HepG2 (cell line): ENCODE results near the gene ZNF511. TPM values are rescaled to one million over a fixed set of nuclear protein-coding genes. Genes with fewer than 3 reads are reported as not detected.

Experiments used
- ATAC-seq: fragments of 200-7000 bp; cut with Tn5 transposase; 3 replicates; pipeline ENCODE4 v1.9.1; 2020; ENCODE audit warnings: mild to moderate bottlenecking, moderate library complexity
- BruUV-seq: library from RNA; stranded (reverse); fragments of 400-500 nt; replicated peaks from 2 replicates; lab custom pipeline; 2021; lab: Mats Ljungman, UMichigan
- CTCF ChIA-PET: fragments of 300-600 bp; formaldehyde crosslinking; extraction: SDS; loops from one replicate; lab custom pipeline; 2021; ENCODE audit warnings: low total read pairs, inconsistent platforms, low intra/inter-chr PET ratio; lab: Yijun Ruan, JAX
- POLR2A ChIA-PET: fragments of 350-600 bp; sonication (Branson Sonifier 250); formaldehyde crosslinking; loops from one replicate; lab custom pipeline; 2020; ENCODE audit warnings: antibody characterized with exemption, inconsistent platforms; lab: Yijun Ruan, JAX
- DNase-seq: peaks from one replicate; pipeline ENCODE4 v3.0.0-alpha.2; 2015; ENCODE audit warnings: low spot score
- FAIRE-seq: peaks from 3 replicates; lab custom pipeline; 2011; peaks lifted over from hg19 to GRCh38; lab: Jason Lieb, UNC
- H2AFZ ChIP-seq: one replicate; pipeline ENCODE4 v1.6.1; 2011; ENCODE audit warnings: low read length, inconsistent platforms
- H3K27ac ChIP-seq: fragments of 300-600 bp; 3 replicates; pipeline ENCODE4 v1.8.0; 2011; ENCODE audit warnings: mixed run types, mild to moderate bottlenecking, mixed read lengths, low read length, inconsistent platforms; ENCODE audit not compliant: insufficient read depth; ENCODE audit errors: extremely low read length
- H3K27me3 ChIP-seq, 2 experiments: fragments of 200-600 bp in 1 of 2; 2 replicates in 1 of 2; 3 replicates in 1 of 2; pipeline versions ENCODE4 v1.6.0 to v1.8.0; 2011; ENCODE audit warnings: low read length in 2 of 2, mild to moderate bottlenecking in 2 of 2, moderate library complexity in 2 of 2, inconsistent platforms in 1 of 2; ENCODE audit not compliant: insufficient read depth in 2 of 2, control insufficient read depth in 1 of 2
- H3K36me3 ChIP-seq, 2 experiments: fragments of 200-600 bp in 1 of 2; replicated peaks in 1 of 2; 2 replicates in 1 of 2; 3 replicates in 1 of 2; pipeline versions ENCODE4 v1.5.1 to v1.8.0; 2011; ENCODE audit warnings: low read length in 2 of 2, inconsistent platforms in 1 of 2; ENCODE audit not compliant: insufficient read depth in 2 of 2, control insufficient read depth in 1 of 2
- H3K4me1 ChIP-seq: 2 replicates; pipeline ENCODE4 v1.5.1; 2012; ENCODE audit warnings: low read length, inconsistent platforms; ENCODE audit not compliant: insufficient read depth
- H3K4me2 ChIP-seq: 2 replicates; pipeline ENCODE4 v1.6.0; 2011; ENCODE audit warnings: low read depth, low read length, inconsistent platforms
- H3K4me3 ChIP-seq, 3 experiments: fragments of 200-600 bp in 1 of 3; sonication (generic), shearing (Covaris generic) in 1 of 3; replicated peaks in 1 of 3; 2 replicates each; pipeline ENCODE4 v1.5.1; 2011 to 2016; ENCODE audit warnings: low read length in 3 of 3, inconsistent platforms in 2 of 3, low read depth in 2 of 3, mild to moderate bottlenecking in 2 of 3, control low read depth in 1 of 3, mixed read lengths in 1 of 3; ENCODE audit not compliant: insufficient read depth in 1 of 3
- H3K79me2 ChIP-seq: one replicate; pipeline ENCODE4 v1.6.1; 2011; ENCODE audit warnings: low read length, inconsistent platforms; ENCODE audit not compliant: insufficient read depth
- H3K9ac ChIP-seq: 2 replicates; pipeline ENCODE4 v1.6.0; 2011; ENCODE audit warnings: mild to moderate bottlenecking, low read depth, low read length, inconsistent platforms; ENCODE audit not compliant: insufficient read depth
- H3K9me3 ChIP-seq: 2 replicates; pipeline ENCODE4 v1.5.1; 2012; ENCODE audit warnings: mild to moderate bottlenecking, low read length
- H4K20me1 ChIP-seq: 2 replicates; pipeline ENCODE4 v1.6.0; 2011; ENCODE audit warnings: inconsistent platforms, mild to moderate bottlenecking, low read length, moderate library complexity; ENCODE audit not compliant: insufficient read depth
- BORCS8-MEF2B ChIP-seq: sonication (generic); formaldehyde crosslinking; IDR thresholded peaks from 2 replicates; pipeline ENCODE4 v1.8.0; 2022; ENCODE audit warnings: mild to moderate bottlenecking, missing genetic modification reagents
- CTCF ChIP-seq: sonication (generic); formaldehyde crosslinking; IDR thresholded peaks from 2 replicates; pipeline ENCODE4 v1.5.0; 2020; ENCODE audit warnings: mild to moderate bottlenecking, missing genetic modification reagents, moderate library complexity
- GATAD2A ChIP-seq: IDR thresholded peaks from 2 replicates; pipeline ENCODE4 v1.6.1; 2016
- KLF6 ChIP-seq: IDR thresholded peaks from 2 replicates; pipeline ENCODE4 v1.8.0; 2016; ENCODE audit warnings: missing biosample characterization, missing genetic modification reagents
- NR1H2 ChIP-seq: sonication (generic); formaldehyde crosslinking; IDR thresholded peaks from 2 replicates; pipeline ENCODE4 v1.8.1; 2022; ENCODE audit warnings: low read depth, missing genetic modification reagents, borderline replicate concordance
- PAF1 ChIP-seq: IDR thresholded peaks from 2 replicates; pipeline ENCODE4 v1.6.1; 2016; ENCODE audit warnings: missing genetic modification reagents, missing compliant biosample characterization
- PHF8 ChIP-seq: sonication (generic); formaldehyde crosslinking; IDR thresholded peaks from 2 replicates; pipeline ENCODE4 v1.5.0; 2020; ENCODE audit warnings: missing genetic modification reagents
- ZFP36L1 ChIP-seq: sonication (generic); formaldehyde crosslinking; IDR thresholded peaks from 2 replicates; pipeline ENCODE4 v1.8.0; 2022; ENCODE audit warnings: mild to moderate bottlenecking, missing genetic modification reagents, moderate library complexity
- ZMYM4 ChIP-seq: sonication (generic); formaldehyde crosslinking; IDR thresholded peaks from 2 replicates; pipeline ENCODE4 v1.8.1; 2023; ENCODE audit warnings: mild to moderate bottlenecking, missing genetic modification reagents
- ZNF260 ChIP-seq: sonication (generic); formaldehyde crosslinking; IDR thresholded peaks from 2 replicates; pipeline ENCODE4 v1.4.0; 2020; ENCODE audit warnings: missing genetic modification reagents, low read depth, mild to moderate bottlenecking, borderline replicate concordance
- ZNF329 ChIP-seq: sonication (generic); formaldehyde crosslinking; IDR thresholded peaks from 2 replicates; pipeline ENCODE4 v1.9.0; 2021; ENCODE audit warnings: low read depth, mild to moderate bottlenecking, missing genetic modification reagents
- ZNF552 ChIP-seq: sonication (generic); formaldehyde crosslinking; IDR thresholded peaks from 2 replicates; pipeline ENCODE4 v1.9.0; 2022; ENCODE audit warnings: missing genetic modification reagents, mild to moderate bottlenecking, borderline replicate concordance
- WGBS: methylation state at CpG from one replicate; pipeline ENCODE4 v1.1.6; 2017; ENCODE audit warnings: low lambda C conversion rate; 5-methylcytosine and 5-hydroxymethylcytosine counted together
- in situ Hi-C: cut with HindIII; loops from 2 replicates; pipeline ENCODE4 v1.10.0; 2017; ENCODE audit warnings: low pct_unique_long_range_greater_than_20kb; ENCODE audit not compliant: extremely low pct_ligation_motif_present
- intact Hi-C: fragments of 100-400 bp; cut with micrococcal nuclease; formaldehyde crosslinking; loops from one replicate; pipeline ENCODE4 v1.10.0; 2022; ENCODE audit not compliant: unreplicated experiment
- polyA plus RNA-seq, 8 experiments: library from polyadenylated mRNA; depleted of rRNA in 3 of 8; stranded (reverse) in 7 of 8; unstranded in 1 of 8; fragments of >200 nt; fragmentation: Illumina TruSeq in 4 of 8; extraction: Trizol in 4 of 8; gene quantifications; 2 replicates each; pipeline versions ENCODE4 v1.2.1 to v1.2.3, GENCODE V29; 2011 to 2016; ENCODE audit warnings: low read depth in 4 of 8, missing spikeins in 1 of 8, mixed read lengths in 1 of 8; ENCODE audit not compliant: insufficient read depth in 1 of 8
- total RNA-seq, 5 experiments: library from RNA; depleted of rRNA; stranded (reverse); fragments of >200 nt; fragmentation: Illumina TruSeq; extraction: Trizol; gene quantifications; 2 replicates each; pipeline ENCODE4 v1.2.3, GENCODE V29; 2016; ENCODE audit warnings: low read depth in 1 of 5
- TF ChIP-seq, protein P1 (sequence below): sonication (generic); formaldehyde crosslinking; IDR thresholded peaks from 2 replicates; pipeline ENCODE4 v1.5.1; 2020; ENCODE audit warnings: mild to moderate bottlenecking, missing genetic modification reagents, moderate library complexity
- TF ChIP-seq, protein P2 (sequence below): sonication (generic); formaldehyde crosslinking; IDR thresholded peaks from 2 replicates; pipeline ENCODE4 v1.4.0; 2020; ENCODE audit warnings: missing genetic modification reagents, mild to moderate bottlenecking, borderline replicate concordance

Gene ZNF511
- total and polyA plus RNA-seq, 2 of the 13 experiments (the other 11 are each of a cell fraction or from before 2014, with no cell fraction given) = 35.6 to 66.4 TPM

GRCh38 chr10:133267829-133268228 is 40.9 kb upstream of the ZNF511 start:
- Histone ChIP-seq H3K4me2 (no peak overlapping the region), H2AFZ (no peak overlapping the region), H3K4me3 (no peak overlapping the region), H3K27ac (no peak overlapping the region), H3K79me2 (no peaks in the 10 kb centered on the region), H3K4me1 (no peaks in the 10 kb centered on the region), H3K9me3 (no peaks in the 10 kb centered on the region), H3K36me3 (no peaks in the 10 kb centered on the region), H3K9ac (no peak overlapping the region), H3K27me3 (peaks cover 3 to 15% of the 10 kb centered on the region in 2 experiments; a peak in 4 of 5 replicates), H4K20me1 (no peaks in the 10 kb centered on the region)
- intact Hi-C loops (no loop called here), in situ Hi-C loops (no loop called here)
- FAIRE-seq (no peak), DNase-seq (no peak), ATAC-seq (no peak)
- 31% methylated on average over 3 of the region's 22 CpGs for WGBS
- CTCF ChIA-PET = no interaction called here
- TF ChIP-seq BORCS8-MEF2B (CRISPR knock-in tag) (no peak), CTCF (0 out of 2 replicates have a peak, but pooled peaks have one; percentile 14)
- BruUV-seq = no TSS peak
- POLR2A ChIA-PET = no interaction called here

GRCh38 chr10:133268532-133268931 is 40.2 kb upstream of the ZNF511 start:
- FAIRE-seq = no peak
- Histone ChIP-seq H3K4me3 (no peak overlapping the region), H3K4me1 (no peaks in the 10 kb centered on the region), H3K27me3 (peaks cover 1 to 10% of the 10 kb centered on the region in 2 experiments; a peak in 4 of 5 replicates), H4K20me1 (no peaks in the 10 kb centered on the region), H3K79me2 (no peaks in the 10 kb centered on the region), H2AFZ (no peak overlapping the region), H3K27ac (no peak overlapping the region), H3K36me3 (no peaks in the 10 kb centered on the region), H3K9me3 (no peaks in the 10 kb centered on the region), H3K4me2 (no peak overlapping the region), H3K9ac (no peak overlapping the region)
- DNase-seq = no peak
- ATAC-seq = no peak
- WGBS = 70% methylated on average over 2 of the region's 22 CpGs
- intact Hi-C loops = no loop called here
- ChIA-PET CTCF (no interaction called here), POLR2A (no interaction called here)
- in situ Hi-C loops = no loop called here
- no TSS peak for BruUV-seq
- TF ChIP-seq ZMYM4 (CRISPR knock-in tag) = no peak
- TF ChIP-seq ZFP36L1 (CRISPR knock-in tag) = no peak
- TF ChIP-seq, protein P1, sequence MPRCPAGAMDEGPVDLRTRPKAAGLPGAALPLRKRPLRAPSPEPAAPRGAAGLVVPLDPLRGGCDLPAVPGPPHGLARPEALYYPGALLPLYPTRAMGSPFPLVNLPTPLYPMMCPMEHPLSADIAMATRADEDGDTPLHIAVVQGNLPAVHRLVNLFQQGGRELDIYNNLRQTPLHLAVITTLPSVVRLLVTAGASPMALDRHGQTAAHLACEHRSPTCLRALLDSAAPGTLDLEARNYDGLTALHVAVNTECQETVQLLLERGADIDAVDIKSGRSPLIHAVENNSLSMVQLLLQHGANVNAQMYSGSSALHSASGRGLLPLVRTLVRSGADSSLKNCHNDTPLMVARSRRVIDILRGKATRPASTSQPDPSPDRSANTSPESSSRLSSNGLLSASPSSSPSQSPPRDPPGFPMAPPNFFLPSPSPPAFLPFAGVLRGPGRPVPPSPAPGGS = no peak
- TF ChIP-seq GATAD2A (CRISPR knock-in tag) = no peak
- TF ChIP-seq ZNF329 (CRISPR knock-in tag) = no peak
- TF ChIP-seq PHF8 = no peak
- TF ChIP-seq ZNF260 = no peak
- TF ChIP-seq, protein P2, sequence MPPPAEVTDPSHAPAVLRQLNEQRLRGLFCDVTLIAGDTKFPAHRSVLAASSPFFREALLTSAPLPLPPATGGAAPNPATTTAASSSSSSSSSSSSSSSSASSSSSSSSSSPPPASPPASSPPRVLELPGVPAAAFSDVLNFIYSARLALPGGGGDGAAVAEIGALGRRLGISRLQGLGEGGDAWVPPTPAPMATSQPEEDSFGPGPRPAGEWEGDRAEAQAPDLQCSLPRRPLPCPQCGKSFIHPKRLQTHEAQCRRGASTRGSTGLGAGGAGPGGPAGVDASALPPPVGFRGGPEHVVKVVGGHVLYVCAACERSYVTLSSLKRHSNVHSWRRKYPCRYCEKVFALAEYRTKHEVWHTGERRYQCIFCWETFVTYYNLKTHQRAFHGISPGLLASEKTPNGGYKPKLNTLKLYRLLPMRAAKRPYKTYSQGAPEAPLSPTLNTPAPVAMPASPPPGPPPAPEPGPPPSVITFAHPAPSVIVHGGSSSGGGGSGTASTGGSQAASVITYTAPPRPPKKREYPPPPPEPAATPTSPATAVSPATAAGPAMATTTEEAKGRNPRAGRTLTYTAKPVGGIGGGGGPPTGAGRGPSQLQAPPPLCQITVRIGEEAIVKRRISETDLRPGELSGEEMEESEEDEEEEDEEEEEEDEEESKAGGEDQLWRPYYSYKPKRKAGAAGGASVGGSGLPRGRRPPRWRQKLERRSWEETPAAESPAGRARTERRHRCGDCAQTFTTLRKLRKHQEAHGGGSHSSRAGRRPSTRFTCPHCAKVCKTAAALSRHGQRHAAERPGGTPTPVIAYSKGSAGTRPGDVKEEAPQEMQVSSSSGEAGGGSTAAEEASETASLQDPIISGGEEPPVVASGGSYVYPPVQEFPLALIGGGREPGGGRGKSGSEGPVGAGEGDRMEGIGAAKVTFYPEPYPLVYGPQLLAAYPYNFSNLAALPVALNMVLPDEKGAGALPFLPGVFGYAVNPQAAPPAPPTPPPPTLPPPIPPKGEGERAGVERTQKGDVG (CRISPR knock-in tag) = no peak
- no peak for TF ChIP-seq PAF1
- TF ChIP-seq KLF6 (CRISPR knock-in tag) = no peak
- TF ChIP-seq NR1H2 = no peak
- TF ChIP-seq ZNF552 (CRISPR knock-in tag) = no peak
